A673 (cell line): ENCODE results near the gene LSM14A.

Experiments used
- EZH2 ChIP-seq: fragments of 200-600 bp; sonication (generic); IDR thresholded peaks from 2 replicates; pipeline ENCODE4 v1.6.1; 2017; ENCODE audit warnings: borderline replicate concordance, low read depth, mild to moderate bottlenecking, mixed read lengths, antibody characterized with exemption, low read length; ENCODE audit not compliant: poor library complexity, severe bottlenecking
- TF ChIP-seq, protein P1 (sequence below): fragments of 300-800, 200-600 bp; sonication (generic); conservative IDR thresholded peaks from 2 replicates; pipeline ENCODE4 v1.5.1; 2017; ENCODE audit warnings: low read depth, mild to moderate bottlenecking, antibody characterized with exemption, low read length, moderate library complexity, mixed read lengths

DNA sequence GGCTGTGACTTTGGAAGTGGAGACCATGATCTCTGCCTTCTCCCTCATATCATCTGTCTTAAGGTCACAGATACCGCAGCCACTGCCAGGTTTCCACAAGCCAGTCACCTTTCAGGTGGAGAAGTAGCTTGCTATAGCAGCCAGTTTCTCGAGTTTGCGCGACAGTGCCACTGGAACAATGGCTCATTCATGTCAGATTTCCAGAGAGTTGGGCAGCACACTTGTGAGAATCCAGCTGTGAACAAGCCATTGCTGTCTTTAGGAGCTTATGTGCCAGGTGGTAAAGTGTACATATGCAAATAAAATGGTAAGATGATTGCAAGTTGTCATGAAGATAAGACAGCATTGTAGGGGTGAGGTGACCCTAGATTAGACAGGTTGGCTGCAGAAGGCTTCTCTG is 104.3 kb downstream of the LSM14A start:
- TF ChIP-seq, protein P1, sequence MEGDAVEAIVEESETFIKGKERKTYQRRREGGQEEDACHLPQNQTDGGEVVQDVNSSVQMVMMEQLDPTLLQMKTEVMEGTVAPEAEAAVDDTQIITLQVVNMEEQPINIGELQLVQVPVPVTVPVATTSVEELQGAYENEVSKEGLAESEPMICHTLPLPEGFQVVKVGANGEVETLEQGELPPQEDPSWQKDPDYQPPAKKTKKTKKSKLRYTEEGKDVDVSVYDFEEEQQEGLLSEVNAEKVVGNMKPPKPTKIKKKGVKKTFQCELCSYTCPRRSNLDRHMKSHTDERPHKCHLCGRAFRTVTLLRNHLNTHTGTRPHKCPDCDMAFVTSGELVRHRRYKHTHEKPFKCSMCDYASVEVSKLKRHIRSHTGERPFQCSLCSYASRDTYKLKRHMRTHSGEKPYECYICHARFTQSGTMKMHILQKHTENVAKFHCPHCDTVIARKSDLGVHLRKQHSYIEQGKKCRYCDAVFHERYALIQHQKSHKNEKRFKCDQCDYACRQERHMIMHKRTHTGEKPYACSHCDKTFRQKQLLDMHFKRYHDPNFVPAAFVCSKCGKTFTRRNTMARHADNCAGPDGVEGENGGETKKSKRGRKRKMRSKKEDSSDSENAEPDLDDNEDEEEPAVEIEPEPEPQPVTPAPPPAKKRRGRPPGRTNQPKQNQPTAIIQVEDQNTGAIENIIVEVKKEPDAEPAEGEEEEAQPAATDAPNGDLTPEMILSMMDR, result no peak
- TF ChIP-seq EZH2, result no peak
